Stimulated activated CD4-positive, alpha-beta T cell treated with anti-CD3 and anti-CD28 coated beads, TNF-alpha, amount 100 ng/mL, for 4 hours (primary cell): ENCODE measurements around the gene DISP2.

Experiments used
- DNase-seq, 3 experiments: peaks; one replicate each; pipeline ENCODE4 v3.0.0-alpha.2; 2020; ENCODE audit warnings: low read depth in 3 of 3

DISP2 gene

DNA sequence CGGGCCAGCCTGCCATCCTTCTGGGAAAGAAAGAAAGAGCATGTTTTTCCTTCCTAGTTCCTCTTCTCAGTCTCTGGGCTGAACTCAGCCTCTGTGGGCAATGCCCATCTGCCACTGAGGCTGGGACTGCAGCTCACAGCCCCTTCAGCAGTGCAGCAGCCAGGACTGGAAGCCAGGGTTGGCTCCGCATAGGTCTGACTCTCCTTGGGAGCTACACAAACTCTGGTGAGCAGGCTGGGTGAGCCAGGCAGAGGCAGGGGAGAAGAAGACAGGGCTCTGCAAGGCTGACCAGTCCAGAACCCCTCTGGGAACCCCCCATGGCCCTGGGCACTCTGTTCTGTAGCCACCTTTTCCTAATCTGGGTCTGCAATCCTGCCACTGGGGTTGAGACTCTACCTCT is 3.6 kb downstream of the DISP2 start:
- no peak for DNase-seq

DNA sequence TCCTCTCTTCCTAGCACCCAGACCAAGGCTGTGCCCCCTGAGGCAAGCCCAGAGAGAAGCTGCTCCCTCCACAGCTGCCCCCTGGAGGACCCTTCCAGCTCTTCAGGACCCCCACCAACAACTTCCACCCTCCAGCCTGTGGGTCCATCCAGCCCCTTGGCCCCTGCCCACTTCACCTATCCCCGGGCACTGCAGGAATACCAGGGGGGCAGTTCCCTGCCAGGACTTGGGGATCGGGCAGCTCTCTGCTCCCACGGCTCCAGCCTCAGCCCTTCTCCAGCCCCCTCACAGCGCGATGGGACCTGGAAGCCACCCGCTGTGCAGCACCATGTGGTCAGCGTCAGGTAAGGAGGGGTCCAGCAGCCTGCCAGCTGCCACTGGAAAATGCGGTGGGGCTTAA is 5.6 kb downstream of the DISP2 start:
- no peak for DNase-seq

DNA sequence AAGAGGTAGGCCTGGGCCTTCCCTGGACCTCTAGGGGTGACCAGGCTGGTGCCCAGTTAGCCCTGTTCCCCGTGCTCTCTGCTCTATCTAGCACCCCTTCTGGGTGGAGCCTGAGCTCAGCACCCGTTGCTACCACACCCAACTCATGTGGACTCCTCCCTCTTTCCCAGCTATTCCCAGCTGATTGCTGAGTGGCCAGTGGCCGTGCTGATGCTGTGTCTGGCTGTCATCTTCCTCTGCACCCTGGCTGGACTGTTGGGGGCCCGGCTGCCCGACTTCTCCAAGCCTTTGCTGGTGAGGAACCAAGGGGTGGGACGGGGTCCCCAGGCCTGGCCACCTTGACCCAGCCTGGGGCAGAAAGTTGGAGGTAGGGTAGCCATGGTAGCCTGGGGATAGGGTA is 6.2 kb downstream of the DISP2 start:
- DNase-seq, result no peak

DNA sequence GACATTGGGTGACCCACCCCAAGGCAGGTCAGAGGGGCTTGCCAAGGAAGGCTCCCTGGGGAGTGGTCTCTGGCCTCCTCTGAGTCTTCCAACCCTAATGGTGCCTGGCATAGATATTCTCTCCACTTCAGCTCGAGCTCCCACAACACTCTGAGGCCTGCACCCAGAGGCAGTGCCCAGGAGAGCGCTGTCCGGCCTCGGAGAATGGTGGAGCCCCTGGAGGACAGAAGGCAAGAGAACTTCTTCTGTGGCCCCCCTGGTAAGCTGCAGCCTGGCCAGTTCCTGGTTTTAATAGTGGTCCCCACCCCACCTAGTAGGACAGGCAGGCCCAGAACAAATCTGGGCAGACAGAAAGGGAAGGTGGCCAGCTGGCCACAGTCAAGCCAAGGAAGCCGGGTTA is 7.0 kb downstream of the DISP2 start:
- DNase-seq, result no peak

DNA sequence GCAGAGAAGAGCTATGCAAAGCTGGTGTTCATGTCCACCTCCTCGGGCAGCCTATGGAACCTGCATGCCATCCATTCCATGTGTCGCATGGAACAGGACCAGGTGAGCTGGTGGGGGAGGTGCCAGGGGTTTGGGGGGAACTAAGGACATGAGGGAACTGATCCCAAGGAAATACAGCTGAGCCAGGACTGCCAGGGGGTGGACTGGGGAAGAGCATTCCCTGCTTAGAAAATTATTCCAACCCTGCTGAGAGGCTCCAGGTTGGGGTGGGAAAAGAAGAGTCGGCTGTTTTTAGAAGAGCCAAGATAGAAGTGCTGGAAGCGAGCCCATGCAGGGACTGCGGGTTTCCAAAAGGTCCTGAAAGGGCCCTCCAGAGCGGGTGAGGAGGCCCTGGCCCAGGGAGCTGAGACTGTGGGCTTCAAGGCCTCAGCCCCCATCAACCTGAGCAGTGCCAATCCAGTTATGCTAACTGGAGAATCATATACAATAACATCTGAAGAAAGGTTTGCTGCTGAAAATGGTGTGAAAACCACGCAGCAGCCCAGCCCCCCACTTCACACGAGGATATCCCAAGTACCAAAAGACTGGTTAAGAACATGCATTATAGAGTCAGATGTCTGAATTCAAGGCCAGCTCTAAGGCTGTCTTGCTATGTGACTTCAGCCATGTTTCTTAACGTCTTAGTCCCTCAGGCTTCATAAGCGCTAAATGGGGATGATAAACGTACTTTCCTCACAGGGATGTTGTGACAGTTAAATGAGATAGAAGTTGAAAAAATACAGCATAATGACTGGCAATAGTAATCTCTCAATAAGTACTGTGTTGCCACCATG is 7.8 kb downstream of the DISP2 start:
- no peak for DNase-seq

DNA sequence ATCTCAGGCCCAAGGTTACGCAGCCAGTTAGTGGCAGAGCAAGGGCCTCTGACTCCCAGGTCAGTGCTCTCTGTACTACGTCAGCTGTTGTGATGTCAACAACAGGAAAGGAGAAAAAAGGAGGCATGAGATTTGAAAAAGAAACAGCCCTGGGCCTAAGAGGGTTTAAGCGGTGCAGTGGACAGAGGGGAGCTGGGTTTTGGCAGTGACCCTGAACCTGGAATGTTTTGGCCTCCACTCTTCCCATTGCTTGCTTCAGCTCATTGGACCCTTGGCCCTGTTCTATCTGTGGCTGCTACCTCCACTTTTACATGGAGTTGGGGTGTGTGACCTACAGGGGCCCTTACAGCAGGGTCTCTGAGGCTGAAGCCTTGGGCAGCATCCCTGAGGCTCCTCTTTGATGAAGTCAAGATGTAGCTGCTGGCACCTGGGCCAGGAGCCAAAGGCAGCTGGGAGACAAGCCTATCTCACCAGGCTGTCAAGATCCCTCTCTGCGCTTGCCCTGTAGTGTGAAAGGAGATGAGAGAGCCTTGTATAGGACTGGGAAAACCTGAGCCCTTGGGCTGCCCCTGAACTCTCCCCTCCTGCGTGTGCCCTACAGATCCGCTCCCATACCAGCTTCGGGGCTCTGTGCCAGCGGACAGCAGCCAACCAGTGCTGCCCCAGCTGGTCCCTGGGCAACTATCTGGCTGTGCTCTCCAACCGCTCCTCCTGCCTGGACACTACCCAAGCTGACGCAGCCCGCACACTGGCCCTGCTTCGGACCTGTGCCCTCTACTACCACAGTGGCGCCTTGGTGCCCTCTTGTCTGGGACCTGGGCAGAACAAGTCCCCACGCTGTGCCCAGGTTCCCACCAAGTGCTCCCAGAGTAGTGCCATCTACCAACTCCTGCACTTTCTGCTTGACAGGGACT is 8.7 kb downstream of the DISP2 start:
- no peak for DNase-seq

DNA sequence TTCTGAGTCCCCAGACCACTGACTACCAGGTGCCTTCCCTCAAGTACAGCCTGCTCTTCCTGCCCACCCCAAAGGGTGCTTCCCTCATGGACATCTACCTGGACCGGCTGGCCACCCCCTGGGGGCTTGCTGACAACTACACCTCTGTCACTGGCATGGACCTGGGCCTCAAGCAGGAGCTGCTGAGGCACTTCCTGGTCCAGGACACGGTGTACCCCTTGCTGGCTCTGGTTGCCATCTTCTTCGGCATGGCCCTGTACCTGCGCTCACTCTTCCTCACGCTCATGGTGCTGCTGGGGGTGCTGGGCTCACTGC is 9.3 kb downstream of the DISP2 start:
- no peak for DNase-seq

DNA sequence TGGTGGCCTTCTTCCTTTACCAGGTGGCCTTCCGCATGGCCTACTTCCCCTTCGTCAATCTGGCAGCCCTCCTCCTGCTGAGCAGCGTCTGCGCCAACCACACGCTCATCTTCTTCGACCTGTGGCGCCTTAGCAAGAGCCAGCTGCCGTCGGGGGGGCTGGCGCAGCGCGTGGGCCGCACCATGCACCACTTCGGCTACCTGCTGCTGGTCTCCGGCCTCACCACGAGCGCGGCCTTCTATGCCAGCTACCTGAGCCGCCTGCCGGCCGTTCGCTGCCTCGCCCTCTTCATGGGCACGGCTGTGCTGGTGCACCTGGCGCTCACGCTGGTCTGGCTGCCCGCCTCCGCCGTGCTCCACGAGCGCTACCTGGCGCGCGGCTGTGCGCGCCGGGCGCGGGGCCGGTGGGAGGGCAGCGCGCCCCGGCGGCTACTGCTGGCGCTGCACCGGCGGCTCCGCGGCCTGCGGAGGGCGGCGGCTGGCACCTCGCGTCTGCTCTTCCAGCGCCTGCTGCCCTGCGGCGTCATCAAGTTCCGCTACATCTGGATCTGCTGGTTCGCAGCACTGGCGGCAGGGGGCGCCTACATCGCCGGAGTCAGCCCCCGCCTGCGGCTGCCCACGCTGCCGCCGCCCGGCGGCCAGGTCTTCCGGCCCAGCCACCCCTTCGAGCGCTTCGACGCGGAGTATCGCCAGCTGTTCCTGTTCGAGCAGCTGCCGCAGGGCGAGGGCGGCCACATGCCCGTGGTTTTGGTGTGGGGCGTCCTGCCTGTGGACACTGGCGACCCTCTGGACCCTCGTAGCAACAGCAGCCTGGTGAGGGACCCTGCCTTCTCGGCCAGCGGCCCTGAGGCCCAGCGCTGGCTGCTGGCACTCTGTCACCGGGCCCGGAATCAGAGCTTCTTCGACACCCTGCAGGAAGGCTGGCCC is 9.9 kb downstream of the DISP2 start:
- peak; percentile 64 to 78 (median 74) for DNase-seq

DNA sequence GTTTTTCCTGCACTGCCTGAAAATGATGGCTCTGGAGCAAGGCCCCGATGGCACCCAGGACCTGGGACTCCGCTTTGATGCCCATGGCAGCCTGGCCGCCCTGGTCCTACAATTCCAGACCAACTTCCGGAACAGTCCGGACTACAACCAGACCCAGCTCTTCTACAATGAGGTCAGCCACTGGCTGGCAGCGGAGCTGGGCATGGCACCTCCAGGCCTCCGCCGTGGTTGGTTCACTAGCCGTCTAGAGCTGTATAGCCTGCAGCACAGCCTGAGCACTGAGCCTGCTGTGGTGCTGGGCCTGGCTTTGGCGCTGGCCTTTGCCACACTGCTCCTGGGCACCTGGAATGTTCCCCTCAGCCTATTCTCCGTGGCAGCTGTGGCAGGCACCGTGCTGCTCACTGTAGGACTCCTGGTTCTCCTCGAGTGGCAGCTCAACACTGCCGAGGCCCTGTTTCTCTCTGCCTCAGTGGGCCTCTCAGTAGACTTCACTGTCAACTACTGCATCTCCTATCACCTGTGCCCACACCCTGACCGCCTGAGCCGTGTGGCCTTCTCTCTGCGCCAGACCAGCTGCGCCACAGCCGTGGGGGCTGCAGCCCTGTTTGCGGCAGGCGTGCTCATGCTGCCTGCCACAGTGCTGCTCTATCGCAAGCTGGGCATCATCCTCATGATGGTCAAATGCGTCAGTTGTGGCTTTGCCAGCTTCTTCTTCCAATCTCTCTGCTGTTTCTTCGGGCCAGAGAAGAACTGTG is 10.9 kb downstream of the DISP2 start:
- DNase-seq, result no peak

DNA sequence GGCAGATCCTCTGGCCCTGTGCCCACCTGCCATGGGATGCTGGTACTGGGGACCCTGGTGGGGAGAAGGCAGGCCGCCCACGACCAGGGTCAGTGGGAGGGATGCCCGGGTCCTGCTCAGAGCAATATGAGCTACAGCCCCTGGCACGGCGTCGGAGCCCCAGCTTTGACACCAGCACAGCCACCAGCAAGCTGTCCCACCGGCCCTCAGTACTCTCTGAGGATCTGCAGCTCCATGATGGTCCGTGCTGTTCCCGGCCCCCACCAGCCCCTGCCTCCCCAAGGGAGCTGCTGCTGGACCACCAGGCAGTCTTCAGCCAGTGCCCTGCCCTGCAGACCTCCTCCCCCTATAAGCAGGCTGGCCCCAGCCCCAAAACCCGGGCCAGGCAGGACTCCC is 11.5 kb downstream of the DISP2 start:
- DNase-seq, result no peak

DNA sequence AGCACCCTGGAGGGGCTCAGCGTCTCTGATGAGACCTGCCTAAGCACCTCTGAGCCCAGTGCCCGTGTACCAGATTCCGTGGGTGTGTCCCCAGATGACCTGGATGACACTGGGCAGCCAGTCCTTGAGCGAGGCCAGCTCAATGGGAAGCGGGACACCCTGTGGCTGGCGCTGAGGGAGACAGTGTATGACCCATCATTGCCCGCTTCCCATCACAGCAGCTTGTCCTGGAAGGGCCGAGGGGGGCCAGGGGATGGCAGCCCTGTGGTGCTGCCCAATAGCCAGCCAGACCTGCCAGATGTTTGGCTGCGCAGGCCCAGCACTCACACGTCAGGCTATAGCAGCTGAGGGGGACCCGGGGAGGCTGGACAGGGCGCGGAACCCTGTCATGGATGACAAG is 12.0 kb downstream of the DISP2 start:
- no peak for DNase-seq

DNA sequence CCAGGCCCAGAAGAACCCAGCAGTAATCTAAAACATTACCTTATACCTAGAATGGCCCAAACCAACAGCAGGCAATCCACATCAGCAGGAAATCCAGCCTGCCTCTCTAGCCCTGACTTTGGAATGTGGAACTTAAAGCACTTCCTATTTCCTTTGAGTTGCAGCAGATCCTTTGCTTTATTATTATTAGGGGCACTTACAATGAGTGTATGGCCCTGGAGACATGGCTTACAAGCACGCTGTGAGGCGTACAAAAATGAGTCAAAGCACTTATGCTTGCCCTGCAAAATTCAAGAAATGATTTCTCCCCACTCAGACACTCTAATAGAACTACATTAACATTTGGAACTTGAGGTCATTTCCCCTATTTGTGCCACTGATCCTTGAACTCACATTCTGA is 15.0 kb downstream of the DISP2 start:
- DNase-seq, result no peak

DNA sequence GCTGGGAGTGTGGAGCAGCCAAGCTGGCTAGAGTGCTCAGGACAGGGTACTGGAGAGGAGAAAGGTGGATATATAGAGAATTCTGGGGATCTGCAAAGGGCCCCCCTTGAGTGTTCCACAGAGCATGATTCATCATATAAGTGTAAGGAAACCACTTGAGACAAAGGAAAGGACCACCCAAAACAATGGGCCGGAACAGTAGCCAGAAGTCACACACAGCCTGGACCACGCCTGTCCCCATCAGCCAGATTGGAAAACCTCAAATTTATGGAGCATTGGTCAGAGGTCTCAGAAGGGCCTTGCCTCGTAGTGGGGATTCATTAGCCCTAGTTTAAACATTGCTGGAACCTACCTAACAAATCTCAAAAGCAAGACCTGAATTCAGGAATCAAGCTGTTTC is 19.6 kb downstream of the DISP2 start:
- DNase-seq, result no peak

DNA sequence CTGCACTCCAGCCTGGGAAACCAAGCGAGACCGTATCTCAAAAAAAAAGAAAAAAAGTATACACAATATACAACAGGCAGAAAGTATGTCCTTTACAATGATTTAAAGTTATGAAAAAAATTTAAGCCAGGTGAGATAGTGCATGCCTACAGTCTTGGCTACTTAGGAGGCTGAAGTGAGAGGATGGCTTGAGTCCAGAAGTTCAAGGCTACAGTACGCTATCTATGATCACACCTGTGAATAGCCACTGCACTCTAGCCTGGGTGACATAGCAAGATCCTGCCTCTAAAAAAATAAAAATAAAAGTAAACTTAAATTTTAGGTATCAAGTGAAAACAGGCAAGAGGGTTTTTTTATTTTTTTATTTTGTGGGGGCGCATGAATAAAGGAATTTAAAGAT is 21.4 kb downstream of the DISP2 start:
- no peak for DNase-seq

DNA sequence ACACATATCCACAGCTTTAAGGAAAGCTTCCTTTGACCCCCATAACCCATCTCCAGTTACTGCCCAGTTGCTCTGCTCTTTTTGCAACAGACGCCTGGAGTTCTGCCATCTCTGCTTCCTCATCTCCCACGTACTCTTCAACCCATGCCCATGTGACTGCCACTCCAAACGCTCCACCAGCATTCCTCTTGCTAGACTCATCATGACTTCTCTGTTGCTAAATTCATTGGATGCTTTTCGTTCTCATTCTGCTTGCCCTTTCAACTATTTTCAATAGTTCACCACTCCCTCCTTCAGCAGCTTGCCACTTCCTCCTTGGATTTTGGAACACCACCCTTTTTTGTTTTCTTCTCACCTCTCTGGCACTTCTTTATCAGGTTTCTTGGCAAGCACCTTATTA is 21.8 kb downstream of the DISP2 start:
- DNase-seq, result no peak

DNA sequence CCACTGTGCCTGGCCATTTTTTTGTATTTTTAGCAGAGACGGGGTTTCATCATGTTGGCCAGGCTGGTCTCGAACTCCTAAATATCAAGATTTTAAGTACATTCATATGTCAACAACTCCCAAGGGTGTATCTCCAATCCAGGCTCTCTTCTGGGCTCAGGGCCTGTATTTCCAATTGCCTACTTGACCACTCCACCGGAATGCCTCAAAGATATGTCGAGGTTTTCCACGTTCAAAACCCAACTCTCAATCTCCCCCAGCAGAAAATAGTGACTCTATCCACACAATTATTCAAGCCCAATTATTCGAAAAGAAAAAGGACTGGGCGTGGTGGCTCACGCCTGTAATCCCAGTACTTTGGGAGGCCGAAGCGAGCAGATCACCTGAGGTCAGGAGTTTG is 22.6 kb downstream of the DISP2 start:
- DNase-seq, result no peak

DNA sequence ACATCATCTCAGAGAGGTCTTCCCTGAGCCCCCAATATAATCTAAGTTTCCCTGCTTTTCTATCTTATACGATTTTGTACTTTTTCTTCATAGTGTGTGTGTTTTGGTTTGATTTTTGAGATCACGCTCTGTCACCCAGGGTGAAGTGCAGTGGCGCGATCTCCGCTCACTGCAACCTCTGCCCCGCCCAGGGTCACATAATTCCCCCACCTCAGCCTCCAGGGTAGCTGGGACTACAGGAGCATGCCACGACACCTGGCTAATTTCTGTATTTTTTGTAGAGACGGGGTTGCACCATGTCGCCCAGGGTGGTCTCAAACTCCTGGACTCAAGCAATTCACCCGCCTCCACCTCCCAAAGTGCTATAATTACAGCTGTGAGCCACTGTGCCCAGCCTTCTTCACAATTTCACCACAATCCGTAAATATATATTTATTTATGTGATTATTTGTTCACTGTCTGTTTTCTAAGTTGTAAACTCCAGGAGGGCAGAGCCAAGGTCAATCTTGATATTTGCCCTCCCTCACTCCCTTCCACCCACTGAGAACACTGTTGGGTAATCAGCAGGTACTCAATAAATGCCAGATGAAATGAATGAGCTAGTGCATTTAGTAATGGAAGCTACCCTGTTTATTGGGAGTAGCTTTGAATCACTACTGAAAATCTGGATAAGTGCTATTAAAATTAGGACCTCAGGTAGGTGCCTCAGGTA is 24.0 kb downstream of the DISP2 start:
- DNase-seq, result no peak

DNA sequence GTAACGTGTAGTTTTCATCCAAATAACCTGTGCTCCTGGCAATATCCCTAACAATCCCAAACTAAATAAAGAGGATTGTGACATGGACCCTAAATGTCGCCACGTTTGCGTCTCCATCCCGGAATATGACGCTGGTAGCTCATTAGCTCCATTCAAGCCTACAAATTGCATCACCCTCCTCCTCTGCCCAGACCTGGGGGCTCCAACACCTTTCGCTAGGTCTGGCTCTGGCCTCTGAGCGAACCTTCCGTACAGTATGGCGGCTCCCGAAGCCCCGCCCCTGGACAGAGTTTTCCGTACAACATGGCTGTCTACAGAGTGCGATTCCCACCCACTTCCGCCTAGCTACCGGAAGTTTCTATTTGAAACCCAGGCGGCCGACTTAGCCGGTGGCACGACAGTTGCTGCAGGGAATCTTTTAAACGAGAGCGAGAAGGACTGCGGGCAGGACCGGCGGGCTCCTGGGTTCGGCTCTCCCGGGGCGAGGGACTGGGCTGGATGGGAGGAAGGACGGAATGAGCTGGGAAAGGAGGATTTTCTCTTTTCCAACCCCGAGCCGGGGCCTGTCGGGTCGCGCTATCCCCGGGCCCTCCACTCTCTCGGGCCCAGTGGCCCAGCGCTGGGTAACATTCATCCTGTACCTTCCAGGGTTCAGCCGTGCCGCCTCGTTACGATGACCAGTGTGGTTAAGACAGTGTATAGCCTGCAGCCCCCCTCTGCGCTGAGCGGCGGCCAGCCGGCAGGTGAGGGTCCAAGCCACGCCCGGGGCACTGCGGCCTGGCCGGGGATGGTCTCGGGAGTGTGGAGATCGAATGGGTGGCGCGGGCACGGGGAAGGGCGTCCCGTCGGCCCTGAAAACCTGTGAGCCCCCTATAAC is 24.8 kb downstream of the DISP2 start, which contains the start of gene KNSTRN:
Gene KNSTRN, plus strand, starts transcription at position 142 of the 877 bp plus-strand sequence. Its CDS starts 115 bp downstream, at position 257.
- peak; percentile 80 to 87 (median 84) for DNase-seq

DNA sequence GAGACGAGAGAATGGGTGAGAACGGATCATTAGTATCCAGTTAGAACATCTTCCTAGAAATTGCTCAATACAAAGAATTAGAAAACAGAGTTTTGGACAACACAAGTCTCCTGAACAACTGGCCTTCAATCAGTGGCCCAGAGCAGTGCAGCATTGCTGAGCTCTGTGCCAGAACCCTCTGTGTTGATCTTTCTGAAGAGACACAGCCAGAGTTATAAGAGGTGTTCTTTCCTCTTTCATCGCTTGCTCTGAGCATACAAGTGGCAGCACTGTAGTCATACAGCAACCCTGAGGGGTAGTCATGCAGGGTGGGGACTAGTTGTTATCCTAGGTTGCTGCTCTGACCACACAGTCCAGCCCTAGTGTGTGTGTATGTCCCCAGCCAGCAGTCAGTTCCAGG is 28.5 kb downstream of the DISP2 start:
- DNase-seq, result no peak
